HG03439 (cell line): Measurements from ENCODE around the gene AQP5.

Experiments
- ATAC-seq: cut with Tn5 transposase; IDR thresholded peaks from one replicate; pipeline ENCODE4 v1.9.1; 2021; ENCODE audit warnings: mild to moderate bottlenecking, moderate library complexity; ENCODE audit not compliant: unreplicated experiment

AQP5 gene

GRCh38 chr12:49949866-49950265 is 11.8 kb upstream of the AQP5 start:
- no peak for ATAC-seq

- ATAC-seq, result no peak
Measured at GRCh38 chr12:49950273-49951251, 11.1 kb upstream of the AQP5 start, which contains the start of gene AQP2. TSS of gene AQP2 (plus strand) at chr12:49950737. CDS start at chr12:49950831, 94 bp downstream.

GRCh38 chr12:49951411-49952240 is 10.0 kb upstream of the AQP5 start:
- ATAC-seq, result no peak

GRCh38 chr12:49952391-49953055 is 9.1 kb upstream of the AQP5 start:
- no peak for ATAC-seq

- no peak for ATAC-seq
Measured at GRCh38 chr12:49953151-49953550, 8.5 kb upstream of the AQP5 start.

GRCh38 chr12:49953961-49954846 is 7.5 kb upstream of the AQP5 start:
- no peak for ATAC-seq

GRCh38 chr12:49954863-49955830 is 6.5 kb upstream of the AQP5 start:
- ATAC-seq, result no peak

- no peak for ATAC-seq
Measured at GRCh38 chr12:49955899-49956662, 5.6 kb upstream of the AQP5 start.

- ATAC-seq, result no peak
Measured at GRCh38 chr12:49956663-49957569, 4.8 kb upstream of the AQP5 start.

GRCh38 chr12:49957570-49957967 is 4.1 kb upstream of the AQP5 start:
- no peak for ATAC-seq

GRCh38 chr12:49959685-49960473 is 1.8 kb upstream of the AQP5 start:
- no peak for ATAC-seq

GRCh38 chr12:49960474-49961110 is 1.1 kb upstream of the AQP5 start:
- no peak for ATAC-seq

GRCh38 chr12:49961993-49962764 is 507 bp downstream of the AQP5 start:
- ATAC-seq, result no peak

GRCh38 chr12:49962861-49963765 is 1.4 kb downstream of the AQP5 start:
- no peak for ATAC-seq
